HEK293 (cell line): Measurements from ENCODE around the gene TSPAN11.

Experiments used
- CTCF ChIA-PET: fragments of 350-600 bp; formaldehyde crosslinking; extraction: SDS; loops from one replicate; lab custom pipeline; 2021; ENCODE audit warnings: antibody characterized with exemption; lab: Yijun Ruan, JAX
- POLR2A ChIA-PET: fragments of 300-600 bp; formaldehyde crosslinking; extraction: SDS; loops from one replicate; lab custom pipeline; 2020; ENCODE audit warnings: antibody characterized with exemption, inconsistent platforms; lab: Yijun Ruan, JAX
- H3K27ac ChIP-seq: fragments of 200-500 bp; sonication (Bioruptor generic); 2 replicates; pipeline ENCODE4 v1.5.1; 2014; ENCODE audit warnings: low read depth, low read length, control low read depth, inconsistent platforms; ENCODE audit errors: extremely low read depth
- H3K36me3 ChIP-seq, 2 experiments: fragments of 200-500 bp in 1 of 2; sonication (Bioruptor generic) in 1 of 2; 1 replicate in 1 of 2; 2 replicates in 1 of 2; pipeline ENCODE4 v1.5.1; 2014 to 2017; ENCODE audit warnings: inconsistent platforms in 2 of 2, low read length in 2 of 2; ENCODE audit not compliant: control insufficient read depth in 2 of 2, insufficient read depth in 1 of 2
- H3K4me1 ChIP-seq: fragments of 200-500 bp; sonication (Bioruptor generic); 2 replicates; pipeline ENCODE4 v1.5.1; 2014; ENCODE audit warnings: mild to moderate bottlenecking, low read length, inconsistent platforms; ENCODE audit not compliant: control insufficient read depth, insufficient read depth
- H3K4me3 ChIP-seq: 2 replicates; pipeline ENCODE4 v1.5.1; 2011; ENCODE audit warnings: low read depth, mild to moderate bottlenecking, control low read depth, low read length, moderate library complexity
- H3K9me3 ChIP-seq: fragments of 200-500 bp; sonication (Bioruptor generic); 2 replicates; pipeline ENCODE4 v1.5.1; 2014; ENCODE audit warnings: low read depth, low read length, inconsistent platforms; ENCODE audit not compliant: control insufficient read depth, insufficient read depth
- ZEB2 ChIP-seq: fragments of 450-650 bp; formaldehyde crosslinking; IDR thresholded peaks from 2 replicates; pipeline ENCODE4 v1.5.1; 2016; ENCODE audit warnings: missing biosample characterization, missing genetic modification characterization
- ZNF121 ChIP-seq: fragments of 450-650 bp; formaldehyde crosslinking; IDR thresholded peaks from 2 replicates; pipeline ENCODE4 v1.5.1; 2016; ENCODE audit warnings: missing biosample characterization, missing genetic modification characterization
- ZNF391 ChIP-seq: fragments of 450-650 bp; formaldehyde crosslinking; IDR thresholded peaks from 2 replicates; pipeline ENCODE4 v1.5.1; 2016; ENCODE audit warnings: low read depth, missing biosample characterization, missing genetic modification characterization, borderline replicate concordance
- ZNF514 ChIP-seq: fragments of 450-650 bp; formaldehyde crosslinking; IDR thresholded peaks from 2 replicates; pipeline ENCODE4 v1.5.1; 2016; ENCODE audit warnings: missing biosample characterization, missing genetic modification characterization
- ZNF610 ChIP-seq: fragments of 450-650 bp; formaldehyde crosslinking; IDR thresholded peaks from 2 replicates; pipeline ENCODE4 v1.5.1; 2016; ENCODE audit warnings: missing biosample characterization, missing genetic modification characterization, borderline replicate concordance
- TF ChIP-seq, protein P1 (sequence below): fragments of 450-650 bp; formaldehyde crosslinking; IDR thresholded peaks from 2 replicates; pipeline ENCODE4 v1.5.1; 2016; ENCODE audit warnings: missing biosample characterization, missing genetic modification characterization
- TF ChIP-seq, protein P2 (sequence below): fragments of 450-650 bp; formaldehyde crosslinking; IDR thresholded peaks from 2 replicates; pipeline ENCODE4 v1.5.1; 2016; ENCODE audit warnings: missing biosample characterization, missing genetic modification characterization, borderline replicate concordance
- TF ChIP-seq, protein P3 (sequence below): fragments of 450-650 bp; formaldehyde crosslinking; IDR thresholded peaks from 2 replicates; pipeline ENCODE4 v1.5.1; 2016; ENCODE audit warnings: missing biosample characterization, missing genetic modification characterization, borderline replicate concordance
- TF ChIP-seq, protein P4 (sequence below): fragments of 450-650 bp; formaldehyde crosslinking; IDR thresholded peaks from 2 replicates; pipeline ENCODE4 v1.5.1; 2017; ENCODE audit warnings: missing biosample characterization, missing genetic modification characterization

Gene TSPAN11

DNA sequence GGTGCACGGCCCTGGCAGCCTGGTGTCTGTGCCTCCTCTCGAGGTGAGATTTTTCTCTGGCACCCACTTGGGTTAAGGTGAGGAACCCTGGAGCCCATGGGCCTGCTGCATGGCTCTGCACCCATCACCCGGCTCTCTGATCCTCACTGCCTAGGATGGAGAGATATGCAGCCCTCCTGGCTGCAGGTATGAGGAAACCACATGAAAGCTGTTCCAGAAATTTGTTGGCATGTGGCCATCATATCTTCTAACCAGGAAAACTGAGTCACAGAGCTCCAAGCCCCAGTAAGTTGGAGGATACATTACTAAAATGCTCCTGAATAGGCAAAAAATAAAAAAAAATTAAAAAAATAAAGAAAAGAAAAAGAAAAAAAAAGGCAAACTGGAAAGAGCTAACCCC lies 107.8 kb downstream of the TSPAN11 start (continued):
- TF ChIP-seq, protein P1, sequence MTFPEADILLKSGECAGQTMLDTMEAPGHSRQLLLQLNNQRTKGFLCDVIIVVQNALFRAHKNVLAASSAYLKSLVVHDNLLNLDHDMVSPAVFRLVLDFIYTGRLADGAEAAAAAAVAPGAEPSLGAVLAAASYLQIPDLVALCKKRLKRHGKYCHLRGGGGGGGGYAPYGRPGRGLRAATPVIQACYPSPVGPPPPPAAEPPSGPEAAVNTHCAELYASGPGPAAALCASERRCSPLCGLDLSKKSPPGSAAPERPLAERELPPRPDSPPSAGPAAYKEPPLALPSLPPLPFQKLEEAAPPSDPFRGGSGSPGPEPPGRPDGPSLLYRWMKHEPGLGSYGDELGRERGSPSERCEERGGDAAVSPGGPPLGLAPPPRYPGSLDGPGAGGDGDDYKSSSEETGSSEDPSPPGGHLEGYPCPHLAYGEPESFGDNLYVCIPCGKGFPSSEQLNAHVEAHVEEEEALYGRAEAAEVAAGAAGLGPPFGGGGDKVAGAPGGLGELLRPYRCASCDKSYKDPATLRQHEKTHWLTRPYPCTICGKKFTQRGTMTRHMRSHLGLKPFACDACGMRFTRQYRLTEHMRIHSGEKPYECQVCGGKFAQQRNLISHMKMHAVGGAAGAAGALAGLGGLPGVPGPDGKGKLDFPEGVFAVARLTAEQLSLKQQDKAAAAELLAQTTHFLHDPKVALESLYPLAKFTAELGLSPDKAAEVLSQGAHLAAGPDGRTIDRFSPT (tag by site-specific recombination): no peak
- TF ChIP-seq, protein P2, sequence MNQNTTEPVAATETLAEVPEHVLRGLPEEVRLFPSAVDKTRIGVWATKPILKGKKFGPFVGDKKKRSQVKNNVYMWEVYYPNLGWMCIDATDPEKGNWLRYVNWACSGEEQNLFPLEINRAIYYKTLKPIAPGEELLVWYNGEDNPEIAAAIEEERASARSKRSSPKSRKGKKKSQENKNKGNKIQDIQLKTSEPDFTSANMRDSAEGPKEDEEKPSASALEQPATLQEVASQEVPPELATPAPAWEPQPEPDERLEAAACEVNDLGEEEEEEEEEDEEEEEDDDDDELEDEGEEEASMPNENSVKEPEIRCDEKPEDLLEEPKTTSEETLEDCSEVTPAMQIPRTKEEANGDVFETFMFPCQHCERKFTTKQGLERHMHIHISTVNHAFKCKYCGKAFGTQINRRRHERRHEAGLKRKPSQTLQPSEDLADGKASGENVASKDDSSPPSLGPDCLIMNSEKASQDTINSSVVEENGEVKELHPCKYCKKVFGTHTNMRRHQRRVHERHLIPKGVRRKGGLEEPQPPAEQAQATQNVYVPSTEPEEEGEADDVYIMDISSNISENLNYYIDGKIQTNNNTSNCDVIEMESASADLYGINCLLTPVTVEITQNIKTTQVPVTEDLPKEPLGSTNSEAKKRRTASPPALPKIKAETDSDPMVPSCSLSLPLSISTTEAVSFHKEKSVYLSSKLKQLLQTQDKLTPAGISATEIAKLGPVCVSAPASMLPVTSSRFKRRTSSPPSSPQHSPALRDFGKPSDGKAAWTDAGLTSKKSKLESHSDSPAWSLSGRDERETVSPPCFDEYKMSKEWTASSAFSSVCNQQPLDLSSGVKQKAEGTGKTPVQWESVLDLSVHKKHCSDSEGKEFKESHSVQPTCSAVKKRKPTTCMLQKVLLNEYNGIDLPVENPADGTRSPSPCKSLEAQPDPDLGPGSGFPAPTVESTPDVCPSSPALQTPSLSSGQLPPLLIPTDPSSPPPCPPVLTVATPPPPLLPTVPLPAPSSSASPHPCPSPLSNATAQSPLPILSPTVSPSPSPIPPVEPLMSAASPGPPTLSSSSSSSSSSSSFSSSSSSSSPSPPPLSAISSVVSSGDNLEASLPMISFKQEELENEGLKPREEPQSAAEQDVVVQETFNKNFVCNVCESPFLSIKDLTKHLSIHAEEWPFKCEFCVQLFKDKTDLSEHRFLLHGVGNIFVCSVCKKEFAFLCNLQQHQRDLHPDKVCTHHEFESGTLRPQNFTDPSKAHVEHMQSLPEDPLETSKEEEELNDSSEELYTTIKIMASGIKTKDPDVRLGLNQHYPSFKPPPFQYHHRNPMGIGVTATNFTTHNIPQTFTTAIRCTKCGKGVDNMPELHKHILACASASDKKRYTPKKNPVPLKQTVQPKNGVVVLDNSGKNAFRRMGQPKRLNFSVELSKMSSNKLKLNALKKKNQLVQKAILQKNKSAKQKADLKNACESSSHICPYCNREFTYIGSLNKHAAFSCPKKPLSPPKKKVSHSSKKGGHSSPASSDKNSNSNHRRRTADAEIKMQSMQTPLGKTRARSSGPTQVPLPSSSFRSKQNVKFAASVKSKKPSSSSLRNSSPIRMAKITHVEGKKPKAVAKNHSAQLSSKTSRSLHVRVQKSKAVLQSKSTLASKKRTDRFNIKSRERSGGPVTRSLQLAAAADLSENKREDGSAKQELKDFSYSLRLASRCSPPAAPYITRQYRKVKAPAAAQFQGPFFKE (tag by site-specific recombination): no peak
- TF ChIP-seq ZNF121 (tag by site-specific recombination) (no peak), ZNF391 (no peak)
- TF ChIP-seq, protein P3, sequence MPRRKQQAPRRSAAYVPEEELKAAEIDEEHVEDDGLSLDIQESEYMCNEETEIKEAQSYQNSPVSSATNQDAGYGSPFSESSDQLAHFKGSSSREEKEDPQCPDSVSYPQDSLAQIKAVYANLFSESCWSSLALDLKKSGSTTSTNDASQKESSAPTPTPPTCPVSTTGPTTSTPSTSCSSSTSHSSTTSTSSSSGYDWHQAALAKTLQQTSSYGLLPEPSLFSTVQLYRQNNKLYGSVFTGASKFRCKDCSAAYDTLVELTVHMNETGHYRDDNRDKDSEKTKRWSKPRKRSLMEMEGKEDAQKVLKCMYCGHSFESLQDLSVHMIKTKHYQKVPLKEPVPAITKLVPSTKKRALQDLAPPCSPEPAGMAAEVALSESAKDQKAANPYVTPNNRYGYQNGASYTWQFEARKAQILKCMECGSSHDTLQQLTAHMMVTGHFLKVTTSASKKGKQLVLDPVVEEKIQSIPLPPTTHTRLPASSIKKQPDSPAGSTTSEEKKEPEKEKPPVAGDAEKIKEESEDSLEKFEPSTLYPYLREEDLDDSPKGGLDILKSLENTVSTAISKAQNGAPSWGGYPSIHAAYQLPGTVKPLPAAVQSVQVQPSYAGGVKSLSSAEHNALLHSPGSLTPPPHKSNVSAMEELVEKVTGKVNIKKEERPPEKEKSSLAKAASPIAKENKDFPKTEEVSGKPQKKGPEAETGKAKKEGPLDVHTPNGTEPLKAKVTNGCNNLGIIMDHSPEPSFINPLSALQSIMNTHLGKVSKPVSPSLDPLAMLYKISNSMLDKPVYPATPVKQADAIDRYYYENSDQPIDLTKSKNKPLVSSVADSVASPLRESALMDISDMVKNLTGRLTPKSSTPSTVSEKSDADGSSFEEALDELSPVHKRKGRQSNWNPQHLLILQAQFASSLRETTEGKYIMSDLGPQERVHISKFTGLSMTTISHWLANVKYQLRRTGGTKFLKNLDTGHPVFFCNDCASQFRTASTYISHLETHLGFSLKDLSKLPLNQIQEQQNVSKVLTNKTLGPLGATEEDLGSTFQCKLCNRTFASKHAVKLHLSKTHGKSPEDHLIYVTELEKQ (tag by site-specific recombination): no peak
- TF ChIP-seq, protein P4, sequence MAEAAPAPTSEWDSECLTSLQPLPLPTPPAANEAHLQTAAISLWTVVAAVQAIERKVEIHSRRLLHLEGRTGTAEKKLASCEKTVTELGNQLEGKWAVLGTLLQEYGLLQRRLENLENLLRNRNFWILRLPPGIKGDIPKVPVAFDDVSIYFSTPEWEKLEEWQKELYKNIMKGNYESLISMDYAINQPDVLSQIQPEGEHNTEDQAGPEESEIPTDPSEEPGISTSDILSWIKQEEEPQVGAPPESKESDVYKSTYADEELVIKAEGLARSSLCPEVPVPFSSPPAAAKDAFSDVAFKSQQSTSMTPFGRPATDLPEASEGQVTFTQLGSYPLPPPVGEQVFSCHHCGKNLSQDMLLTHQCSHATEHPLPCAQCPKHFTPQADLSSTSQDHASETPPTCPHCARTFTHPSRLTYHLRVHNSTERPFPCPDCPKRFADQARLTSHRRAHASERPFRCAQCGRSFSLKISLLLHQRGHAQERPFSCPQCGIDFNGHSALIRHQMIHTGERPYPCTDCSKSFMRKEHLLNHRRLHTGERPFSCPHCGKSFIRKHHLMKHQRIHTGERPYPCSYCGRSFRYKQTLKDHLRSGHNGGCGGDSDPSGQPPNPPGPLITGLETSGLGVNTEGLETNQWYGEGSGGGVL (tag by site-specific recombination): no peak
- TF ChIP-seq, all 188 proteins: peak for 0

DNA sequence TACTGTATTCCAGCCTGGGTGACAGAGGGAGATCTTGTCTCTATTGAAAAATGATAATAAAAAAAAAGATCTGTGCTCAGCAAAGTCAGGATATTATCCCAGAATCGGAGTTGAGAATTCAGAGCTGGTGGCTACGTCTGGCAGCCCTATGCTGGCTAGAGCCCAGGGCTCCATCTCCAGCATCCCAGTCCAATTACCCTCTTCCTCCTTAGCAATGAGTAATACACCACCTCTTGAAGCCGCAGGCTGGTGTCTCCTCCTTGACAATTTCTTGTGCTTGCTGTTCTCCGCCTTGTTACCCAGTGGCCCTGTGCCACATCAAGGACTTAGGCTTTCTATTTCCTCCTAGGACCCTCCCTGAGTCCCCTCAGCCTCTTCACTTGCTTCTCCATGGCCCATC lies 108.7 kb downstream of the TSPAN11 start:
- Histone ChIP-seq H3K4me1 (peaks cover 7% of the 10 kb centered on the region), H3K9me3 (no peaks in the 10 kb centered on the region), H3K36me3 (no peaks in the 10 kb centered on the region), H3K27ac (no peak overlapping the region), H3K4me3 (no peak overlapping the region)
- TF ChIP-seq ZNF610 (no peak), ZNF514 (no peak), ZEB2 (tag by site-specific recombination) (no peak)
- ChIA-PET CTCF (no interaction called here), POLR2A (no interaction called here)
